BE2C (cell line): ENCODE results near the gene FAM180A.
A peak's percentile ranks its signal among the peaks of the same experiment; 100 is the strongest.

Experiments
- DNase-seq: peaks from one replicate; pipeline ENCODE4 v3.0.0-alpha.2; 2020
- H3K27me3 ChIP-seq: fragments of 250-450 bp; sonication (Bioruptor Pico); 2 replicates; pipeline ENCODE4 v1.5.1; 2020; ENCODE audit warnings: mild to moderate bottlenecking
- H3K36me3 ChIP-seq: fragments of 250-450 bp; sonication (Bioruptor Pico); 2 replicates; pipeline ENCODE4 v1.5.1; 2020; ENCODE audit warnings: mild to moderate bottlenecking
- H3K4me1 ChIP-seq: fragments of 250-450 bp; sonication (Bioruptor Pico); 2 replicates; pipeline ENCODE4 v1.5.1; 2020
- H3K4me3 ChIP-seq: 2 replicates; pipeline ENCODE4 v1.5.1; 2011; ENCODE audit warnings: low read depth, low read length
- H3K9me3 ChIP-seq: fragments of 250-450 bp; sonication (Bioruptor Pico); 2 replicates; pipeline ENCODE4 v1.5.1; 2020
- TF ChIP-seq, protein P1 (sequence below): IDR thresholded peaks from 2 replicates; pipeline ENCODE4 v1.5.1; 2012; ENCODE audit warnings: mild to moderate bottlenecking, low read depth, low read length

FAM180A gene

DNA sequence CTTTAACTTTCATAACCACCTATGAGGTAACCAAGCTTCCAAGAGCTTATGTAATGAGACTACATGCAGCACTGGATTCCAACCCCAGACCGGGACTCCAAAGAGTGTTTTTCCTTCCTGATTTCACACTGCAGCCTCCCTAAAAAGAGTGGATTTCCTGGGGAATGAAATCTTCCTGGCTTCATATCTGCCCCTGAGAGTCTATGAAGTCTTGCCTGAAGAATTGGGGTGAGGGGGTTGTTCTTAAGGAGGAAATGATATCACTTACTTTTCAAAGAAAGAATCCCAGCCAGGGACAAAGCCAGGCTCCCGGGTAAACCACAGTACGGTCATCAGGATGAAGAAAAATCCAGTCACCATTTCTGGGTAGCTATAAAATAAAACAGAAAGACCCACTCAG lies 56.6 kb downstream of the FAM180A start:
- Histone ChIP-seq H3K36me3 (no peaks in the 10 kb centered on the region), H3K4me1 (no peaks in the 10 kb centered on the region), H3K27me3 (no peaks in the 10 kb centered on the region), H3K9me3 (no peaks in the 10 kb centered on the region), H3K4me3 (no peak overlapping the region)
- DNase-seq: no peak
- TF ChIP-seq, protein P1, sequence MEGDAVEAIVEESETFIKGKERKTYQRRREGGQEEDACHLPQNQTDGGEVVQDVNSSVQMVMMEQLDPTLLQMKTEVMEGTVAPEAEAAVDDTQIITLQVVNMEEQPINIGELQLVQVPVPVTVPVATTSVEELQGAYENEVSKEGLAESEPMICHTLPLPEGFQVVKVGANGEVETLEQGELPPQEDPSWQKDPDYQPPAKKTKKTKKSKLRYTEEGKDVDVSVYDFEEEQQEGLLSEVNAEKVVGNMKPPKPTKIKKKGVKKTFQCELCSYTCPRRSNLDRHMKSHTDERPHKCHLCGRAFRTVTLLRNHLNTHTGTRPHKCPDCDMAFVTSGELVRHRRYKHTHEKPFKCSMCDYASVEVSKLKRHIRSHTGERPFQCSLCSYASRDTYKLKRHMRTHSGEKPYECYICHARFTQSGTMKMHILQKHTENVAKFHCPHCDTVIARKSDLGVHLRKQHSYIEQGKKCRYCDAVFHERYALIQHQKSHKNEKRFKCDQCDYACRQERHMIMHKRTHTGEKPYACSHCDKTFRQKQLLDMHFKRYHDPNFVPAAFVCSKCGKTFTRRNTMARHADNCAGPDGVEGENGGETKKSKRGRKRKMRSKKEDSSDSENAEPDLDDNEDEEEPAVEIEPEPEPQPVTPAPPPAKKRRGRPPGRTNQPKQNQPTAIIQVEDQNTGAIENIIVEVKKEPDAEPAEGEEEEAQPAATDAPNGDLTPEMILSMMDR: no peak

DNA sequence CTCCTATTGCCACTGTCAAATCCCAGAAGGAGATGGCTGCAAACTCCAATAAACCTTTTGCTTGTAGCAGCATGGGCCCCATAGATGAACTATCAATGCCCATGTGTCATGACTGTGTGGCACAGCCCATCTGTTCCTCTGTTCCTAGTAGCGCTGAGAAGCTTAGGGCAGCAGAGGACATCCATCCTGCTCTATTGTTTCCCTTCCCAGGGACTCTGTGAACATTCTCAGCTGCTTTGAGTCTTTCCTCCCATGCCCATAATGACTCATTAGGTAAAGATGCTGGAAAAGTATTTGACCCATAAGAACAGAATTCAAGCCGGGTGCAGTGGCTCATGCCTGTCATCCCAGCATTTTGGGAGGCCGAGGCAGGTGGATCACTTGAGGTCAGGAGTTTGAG lies 58.0 kb downstream of the FAM180A start:
- H3K9me3 ChIP-seq: no peaks in the 10 kb centered on the region
- TF ChIP-seq, protein P1: no peak
- no peaks in the 10 kb centered on the region for H3K36me3 ChIP-seq
- no peaks in the 10 kb centered on the region for H3K4me1 ChIP-seq
- DNase-seq: no peak
- no peak overlapping the region for H3K4me3 ChIP-seq
- H3K27me3 ChIP-seq: no peaks in the 10 kb centered on the region

DNA sequence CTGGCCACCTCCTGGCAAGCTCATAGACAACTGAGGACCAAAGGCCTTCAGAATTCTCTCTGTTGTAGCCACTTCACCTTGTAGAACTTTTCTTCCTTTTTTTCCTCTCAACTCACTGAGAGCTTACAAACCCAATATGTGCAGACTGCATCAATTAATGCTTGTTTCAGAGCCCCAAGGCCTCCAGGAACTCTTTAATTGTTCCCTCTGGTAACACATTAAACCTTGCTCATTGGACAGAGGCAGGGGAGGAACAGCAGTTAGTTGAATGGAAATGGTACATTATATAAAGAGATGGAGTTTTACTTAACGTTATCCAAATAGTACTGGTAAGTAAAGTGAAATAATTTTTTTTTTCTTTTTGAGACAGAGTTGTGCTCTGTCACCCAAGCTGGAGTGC lies 61.1 kb downstream of the FAM180A start:
- Histone ChIP-seq H3K36me3 (no peaks in the 10 kb centered on the region), H3K27me3 (no peaks in the 10 kb centered on the region), H3K4me1 (no peaks in the 10 kb centered on the region; the same call in 1 of the 2 replicates), H3K9me3 (no peaks in the 10 kb centered on the region), H3K4me3 (no peak overlapping the region)
- no peak for DNase-seq
- TF ChIP-seq, protein P1: no peak

DNA sequence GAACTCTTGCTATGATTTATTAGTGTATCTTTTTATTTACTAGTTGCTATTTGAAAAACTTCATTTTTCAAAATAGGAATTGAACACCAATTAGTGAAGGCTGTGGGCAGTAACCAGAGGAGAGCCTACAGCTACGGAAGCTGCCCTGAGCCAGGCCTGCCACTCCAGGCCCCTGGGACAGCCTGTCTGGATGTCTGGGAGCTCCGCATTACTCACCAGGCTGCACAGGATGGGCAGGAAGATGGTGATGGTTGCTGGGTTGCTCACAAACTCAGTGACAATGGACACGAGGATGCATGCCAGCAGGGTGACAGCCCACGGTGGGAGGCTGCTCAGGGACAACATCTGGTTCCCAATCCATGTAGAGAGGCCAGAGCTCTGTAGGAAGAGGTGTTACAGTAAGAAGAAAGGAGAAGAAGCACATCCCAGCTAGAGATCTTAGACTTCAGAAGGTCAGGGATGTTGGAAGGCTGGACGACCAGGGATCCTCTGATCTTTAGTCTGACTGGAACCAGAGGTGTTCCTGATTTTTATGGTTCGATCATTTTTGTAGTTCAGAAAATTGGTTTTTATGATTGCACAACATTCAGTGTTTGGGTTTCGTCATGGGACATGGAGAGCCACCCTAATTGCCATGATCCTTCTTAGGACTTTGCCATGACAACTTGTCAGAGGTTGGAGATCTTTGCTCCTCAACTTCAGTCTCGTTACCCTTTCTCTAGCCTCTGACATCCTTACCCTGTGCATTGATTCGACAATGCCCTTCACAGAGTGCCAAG lies 63.1 kb downstream of the FAM180A start:
- H3K4me3 ChIP-seq: no peak overlapping the region
- no peaks in the 10 kb centered on the region for H3K9me3 ChIP-seq
- H3K27me3 ChIP-seq: no peaks in the 10 kb centered on the region
- TF ChIP-seq, protein P1: no peak
- H3K36me3 ChIP-seq: no peaks in the 10 kb centered on the region
- DNase-seq: peak; percentile 72
- H3K4me1 ChIP-seq: no peaks in the 10 kb centered on the region; the same call in 1 of the 2 replicates

DNA sequence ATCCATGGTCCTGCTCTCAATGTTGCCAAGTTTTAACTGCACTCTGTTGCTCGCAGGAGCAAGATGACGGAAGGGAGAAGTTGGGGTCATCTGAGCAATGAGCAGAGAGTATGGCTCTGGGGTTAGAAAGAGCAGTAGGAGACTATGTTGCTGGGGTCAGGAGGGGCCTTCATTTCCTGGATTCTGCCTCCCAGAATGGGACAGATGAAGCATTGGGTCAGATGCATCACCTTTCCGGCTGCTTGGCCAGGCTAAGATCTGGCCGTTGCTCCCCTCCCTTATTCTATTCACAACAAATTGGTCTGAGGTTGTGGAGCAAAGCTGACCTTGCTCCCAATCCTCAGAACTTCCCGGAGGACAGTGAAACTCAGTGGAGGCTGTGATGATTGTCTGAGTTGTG lies 63.9 kb downstream of the FAM180A start:
- TF ChIP-seq, protein P1: no peak
- Histone ChIP-seq H3K36me3 (no peaks in the 10 kb centered on the region; the same call in 1 of the 2 replicates), H3K4me3 (no peak overlapping the region), H3K4me1 (no peaks in the 10 kb centered on the region; the same call in 1 of the 2 replicates), H3K9me3 (no peaks in the 10 kb centered on the region), H3K27me3 (no peaks in the 10 kb centered on the region)
- DNase-seq: no peak

DNA sequence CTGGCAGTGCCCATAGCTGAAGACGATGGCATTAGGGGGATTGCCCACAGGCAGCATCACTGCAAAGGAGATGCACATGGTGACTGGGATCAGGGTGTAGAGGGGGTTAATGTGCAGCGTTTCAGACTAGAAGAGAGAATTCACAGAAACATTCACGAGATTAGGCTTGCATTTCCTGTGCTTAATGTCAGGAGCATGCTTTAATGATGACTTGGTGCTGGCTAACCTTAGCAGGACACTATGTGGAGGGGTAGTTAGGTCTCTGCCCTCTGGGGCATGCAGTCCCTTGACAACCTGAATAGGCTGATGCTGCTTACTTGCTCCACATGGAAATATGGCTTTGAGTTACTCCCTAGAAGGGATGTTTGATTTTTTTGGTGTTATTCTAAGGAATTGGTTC lies 64.5 kb downstream of the FAM180A start:
- no peaks in the 10 kb centered on the region for H3K27me3 ChIP-seq
- H3K36me3 ChIP-seq: no peaks in the 10 kb centered on the region; the same call in none of the 2 replicates
- H3K9me3 ChIP-seq: no peaks in the 10 kb centered on the region
- peaks cover 1% of the 10 kb centered on the region for H3K4me1 ChIP-seq
- DNase-seq: no peak
- TF ChIP-seq, protein P1: no peak
- H3K4me3 ChIP-seq: no peak overlapping the region
